Kidney (tissue), 14 donors: ENCODE data around the gene NLRC4. TPM values are rescaled to one million over a fixed set of nuclear protein-coding genes. Genes with fewer than 3 reads are reported as not detected.

Source experiments
- DNase-seq, 5 donors: peaks; one replicate each; pipeline ENCODE4 v3.0.0-alpha.2; 2013 to 2020
- FAIRE-seq: peaks from 2 replicates; lab custom pipeline; 2012; peaks lifted over from hg19 to GRCh38; lab: Jason Lieb, UNC
- H3K27ac ChIP-seq, 2 donors: one replicate each; pipeline ENCODE4 v1.7.0; 2013; ENCODE audit warnings: low read depth in 2 of 2, low read length in 2 of 2, inconsistent platforms in 1 of 2
- H3K27me3 ChIP-seq: one replicate; pipeline ENCODE4 v1.7.1; 2013; ENCODE audit warnings: low read length, inconsistent platforms; ENCODE audit not compliant: control insufficient read depth, insufficient read depth
- H3K36me3 ChIP-seq, 3 donors: one replicate each; pipeline versions ENCODE4 v1.7.0 to v1.7.1; 2013; ENCODE audit warnings: low read length in 3 of 3, control low read depth in 1 of 3, inconsistent platforms in 1 of 3; ENCODE audit not compliant: insufficient read depth in 3 of 3, control insufficient read depth in 2 of 3
- H3K4me1 ChIP-seq, 3 donors: one replicate each; pipeline versions ENCODE4 v1.7.0 to v1.7.1; 2013; ENCODE audit warnings: low read length in 3 of 3, inconsistent platforms in 1 of 3, low read depth in 1 of 3; ENCODE audit not compliant: control insufficient read depth in 2 of 3, insufficient read depth in 2 of 3
- H3K4me3 ChIP-seq, 3 donors: one replicate each; pipeline versions ENCODE4 v1.7.0 to v1.8.1; 2013; ENCODE audit warnings: low read length in 3 of 3, control low read depth in 1 of 3, inconsistent platforms in 1 of 3
- H3K9ac ChIP-seq, 3 donors: one replicate each; pipeline versions ENCODE4 v1.7.0 to v1.7.1; 2013; ENCODE audit warnings: low read length in 3 of 3, control low read depth in 1 of 3, inconsistent platforms in 1 of 3
- H3K9me3 ChIP-seq, 3 donors: one replicate each; pipeline versions ENCODE4 v1.7.0 to v1.7.1; 2013; ENCODE audit warnings: low read length in 3 of 3, control low read depth in 1 of 3, inconsistent platforms in 1 of 3; ENCODE audit not compliant: control insufficient read depth in 2 of 3, insufficient read depth in 1 of 3
- intact Hi-C: fragments of 100-400 bp; cut with DNase I; formaldehyde crosslinking; loops from one replicate; pipeline ENCODE4 v1.11.1; 2022
- polyA plus RNA-seq: library from polyadenylated mRNA; stranded (reverse); fragments of 350-450 nt; fragmentation: Illumina TruSeq; extraction: RNeasy Lipid Tissue Mini Kit (QIAGEN cat#74804); gene quantifications from one replicate; pipeline ENCODE4 v1.2.3, GENCODE V29; 2014; ENCODE audit warnings: low read depth, low replicate concordance; ENCODE audit not compliant: insufficient read depth
- total RNA-seq: library from RNA; stranded (reverse); fragmentation: NEBNext Ultra II Directional; extraction: Animal tissue kit (Norgen Biotek cat#: 25700); gene quantifications from one replicate; pipeline ENCODE4 v1.2.1, GENCODE V29; 2021
- TF ChIP-seq, protein P1 (sequence below): IDR thresholded peaks from 3 replicates; pipeline ENCODE4 v1.5.1; 2012; ENCODE audit warnings: mild to moderate bottlenecking, moderate library complexity, borderline replicate concordance; ENCODE audit not compliant: insufficient read depth; ENCODE audit errors: extremely low read depth
- donor health status: control.
- donor health status: control.
- donor health status: control.
- donor health status: control.
- donor health status: control.
- donor health status: DM: yes; HTN: yes; CAD: no.
- donor health status: Normal renal cell carcinoma (clear cell type).

NLRC4 gene
- total and polyA plus RNA-seq, 2 donors from 2014 or later = 0.49 to 2.3 TPM

DNA sequence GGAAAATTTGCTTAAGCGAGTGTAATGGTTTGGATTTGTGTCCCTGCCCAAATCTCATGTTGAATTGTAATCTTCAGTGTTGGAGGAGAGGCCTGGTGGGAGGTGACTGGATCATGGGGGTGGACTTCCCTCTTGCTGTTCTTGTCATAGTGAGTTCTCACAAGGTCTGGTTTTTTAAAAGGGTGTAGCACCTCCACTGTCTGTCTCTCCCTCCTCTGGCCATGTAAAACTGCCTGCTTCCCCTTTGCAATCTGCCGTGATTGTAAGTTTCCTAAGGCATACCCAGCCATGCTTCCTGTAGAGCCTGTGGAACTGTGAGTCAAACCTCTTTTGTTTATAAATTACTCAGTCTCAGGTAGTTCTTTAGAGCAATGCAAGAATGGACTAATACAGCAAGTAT, 19.6 kb upstream of the NLRC4 start:
- TF ChIP-seq, protein P1, sequence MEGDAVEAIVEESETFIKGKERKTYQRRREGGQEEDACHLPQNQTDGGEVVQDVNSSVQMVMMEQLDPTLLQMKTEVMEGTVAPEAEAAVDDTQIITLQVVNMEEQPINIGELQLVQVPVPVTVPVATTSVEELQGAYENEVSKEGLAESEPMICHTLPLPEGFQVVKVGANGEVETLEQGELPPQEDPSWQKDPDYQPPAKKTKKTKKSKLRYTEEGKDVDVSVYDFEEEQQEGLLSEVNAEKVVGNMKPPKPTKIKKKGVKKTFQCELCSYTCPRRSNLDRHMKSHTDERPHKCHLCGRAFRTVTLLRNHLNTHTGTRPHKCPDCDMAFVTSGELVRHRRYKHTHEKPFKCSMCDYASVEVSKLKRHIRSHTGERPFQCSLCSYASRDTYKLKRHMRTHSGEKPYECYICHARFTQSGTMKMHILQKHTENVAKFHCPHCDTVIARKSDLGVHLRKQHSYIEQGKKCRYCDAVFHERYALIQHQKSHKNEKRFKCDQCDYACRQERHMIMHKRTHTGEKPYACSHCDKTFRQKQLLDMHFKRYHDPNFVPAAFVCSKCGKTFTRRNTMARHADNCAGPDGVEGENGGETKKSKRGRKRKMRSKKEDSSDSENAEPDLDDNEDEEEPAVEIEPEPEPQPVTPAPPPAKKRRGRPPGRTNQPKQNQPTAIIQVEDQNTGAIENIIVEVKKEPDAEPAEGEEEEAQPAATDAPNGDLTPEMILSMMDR = no peak
- intact Hi-C loops = no loop called here
- H3K27ac ChIP-seq = no peak overlapping the region
- FAIRE-seq (no peak), DNase-seq (no peak)
- H3K4me1 ChIP-seq = peaks cover 0 to 6% (median 0%) of the 10 kb centered on the region in 3 donors
- no peaks in the 10 kb centered on the region for H3K27me3 ChIP-seq
- no peak overlapping the region for H3K4me3 ChIP-seq
- no peaks in the 10 kb centered on the region for H3K36me3 ChIP-seq
- no peak overlapping the region for H3K9ac ChIP-seq
- no peaks in the 10 kb centered on the region for H3K9me3 ChIP-seq

DNA sequence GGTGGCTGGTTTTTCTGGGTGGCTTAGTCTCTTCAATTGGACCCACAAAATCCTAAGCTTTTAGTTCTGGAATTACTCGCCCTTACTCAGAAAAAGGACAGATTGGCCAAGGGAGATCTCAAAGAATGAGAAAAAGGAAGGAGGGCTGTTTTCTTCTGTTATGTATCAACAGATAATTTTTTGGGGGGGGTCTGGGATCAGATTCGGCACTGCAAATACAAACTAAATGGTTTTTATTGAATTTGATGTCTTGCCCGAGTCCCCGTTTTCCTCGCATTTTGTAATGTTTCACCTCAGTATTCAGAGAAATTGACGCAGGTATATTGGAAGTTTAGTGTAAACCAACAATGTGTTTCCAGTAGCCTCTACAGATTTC, 13.8 kb upstream of the NLRC4 start:
- TF ChIP-seq, protein P1 = no peak

DNA sequence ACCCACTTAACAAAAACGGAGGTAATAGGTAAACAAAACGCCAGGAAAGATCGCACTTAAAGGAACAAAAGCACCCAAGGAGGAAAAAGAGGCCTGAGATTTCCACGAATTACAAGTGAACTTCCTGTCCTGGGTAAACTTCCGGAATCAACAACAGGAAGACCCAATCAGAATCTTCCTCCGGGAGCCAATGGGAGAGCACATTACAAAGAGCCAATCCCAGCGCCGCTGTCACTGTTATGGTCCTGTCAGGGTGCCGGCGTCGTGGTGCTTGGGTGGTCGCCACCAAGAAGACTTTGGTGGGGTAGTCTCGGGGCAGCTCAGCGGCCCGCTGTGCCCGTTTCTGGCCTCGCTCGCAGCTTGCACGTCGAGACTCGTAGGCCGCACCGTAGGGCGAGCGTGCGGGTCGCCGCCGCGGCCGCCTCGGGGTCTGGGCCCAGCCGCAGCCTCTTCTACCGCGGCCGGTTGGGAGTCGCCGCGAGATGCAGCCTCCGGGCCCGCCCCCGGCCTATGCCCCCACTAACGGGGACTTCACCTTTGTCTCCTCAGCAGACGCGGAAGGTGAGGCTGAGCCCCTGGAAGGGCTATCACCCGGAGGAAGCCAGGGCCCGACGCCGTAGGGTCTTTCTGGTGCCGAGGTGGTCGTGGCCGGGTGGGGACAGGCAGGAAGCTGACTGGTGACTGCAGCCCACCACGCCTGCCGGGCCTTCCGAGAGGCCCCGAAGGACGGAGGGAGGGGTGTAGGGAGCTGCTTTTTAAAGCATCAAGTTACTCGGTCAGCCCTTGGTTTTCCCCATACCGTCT, 13.2 kb upstream of the NLRC4 start, which contains the start of gene YIPF4:
TSS of gene YIPF4 (plus strand) at position 231 of the 804 bp plus-strand sequence. CDS start at position 483, 252 bp downstream.
- Histone ChIP-seq H3K9me3 (no peaks in the 10 kb centered on the region), H3K4me3 (peak within 1 kb of the TSS; percentile 87 to 91 (median 90)), H3K27me3 (no peaks in the 10 kb centered on the region), H3K36me3 (no peaks in the 10 kb centered on the region), H3K4me1 (peaks cover 3 to 4% (median 3%) of the 10 kb centered on the region in 3 donors), H3K27ac (peak within 1 kb of the TSS; percentile 54 to 66), H3K9ac (peak within 1 kb of the TSS; percentile 86 to 98 (median 87))
- intact Hi-C loops = no loop called here
- TF ChIP-seq, protein P1 = no peak
- FAIRE-seq (peak; percentile 64), DNase-seq (peak; percentile 91 to 98 (median 96))

More for the DNA sequence above, 13.8 kb upstream of the NLRC4 start:
- no peak for FAIRE-seq
- DNase-seq = peak in 1 of 5 donors; percentile 2
- intact Hi-C loops = no loop called here
- H3K27me3 ChIP-seq = no peaks in the 10 kb centered on the region
- H3K27ac ChIP-seq = peak overlapping the region in 1 of 2 donors; percentile 36
- peaks cover 3 to 4% (median 3%) of the 10 kb centered on the region in 3 donors for H3K4me1 ChIP-seq
- H3K9me3 ChIP-seq = no peaks in the 10 kb centered on the region
- peak overlapping the region; percentile 87 to 91 (median 90) for H3K4me3 ChIP-seq
- no peaks in the 10 kb centered on the region for H3K36me3 ChIP-seq
- H3K9ac ChIP-seq = peak overlapping the region; percentile 86 to 98 (median 87)
